ENCODE data around the gene LGALSL. TPM values are rescaled to one million over a fixed set of nuclear protein-coding genes. Genes with fewer than 3 reads are reported as not detected.
A peak's percentile ranks its signal among the peaks of the same experiment; 100 is the strongest.

The LGALSL gene
- total RNA-seq, 4 donors from 2014 or later, result 3.8 to 19.6 (median 6.5) TPM

DNA sequence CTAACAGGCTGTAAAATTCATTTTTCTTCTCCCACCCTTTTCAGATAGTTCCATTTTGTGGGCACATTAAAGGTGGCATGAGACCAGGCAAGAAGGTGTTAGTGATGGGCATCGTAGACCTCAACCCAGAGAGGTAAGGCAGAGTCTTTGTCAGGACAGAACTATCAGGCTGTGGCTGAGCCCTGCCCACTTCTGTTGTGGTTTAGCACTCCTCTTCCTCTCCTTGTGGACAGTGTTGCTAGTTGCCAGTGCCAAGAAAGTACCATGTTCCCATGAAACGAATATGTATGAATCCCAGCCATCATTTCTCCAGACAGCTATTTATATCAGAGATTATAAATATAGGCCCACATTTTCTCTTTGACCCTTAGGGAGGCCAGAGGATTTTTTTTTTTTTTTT is 1.6 kb downstream of the LGALSL start:
- in situ Hi-C loops (cut with MboI; ENCODE audit: low sequenced_read_pairs in 4 of 4), result no loop called here
- H3K4me3 ChIP-seq, result peak overlapping the region in 3 of 4 donors; percentile 72 to 82 (median 81)
- peaks cover 0 to 34% of the 10 kb centered on the region in 2 donors for H3K36me3 ChIP-seq
- intact Hi-C loops (cut with DNase I; ENCODE audit: low total_unique reads), result loop anchor here (2.0 kb wide), 2 partner anchors 35 to 51 kb away; no protein-coding TSS in a partner anchor
- peaks cover 40 to 65% of the 10 kb centered on the region in 2 donors for H3K4me1 ChIP-seq
- H3K9me3 ChIP-seq, result no peaks in the 10 kb centered on the region
- TF ChIP-seq, protein P1, sequence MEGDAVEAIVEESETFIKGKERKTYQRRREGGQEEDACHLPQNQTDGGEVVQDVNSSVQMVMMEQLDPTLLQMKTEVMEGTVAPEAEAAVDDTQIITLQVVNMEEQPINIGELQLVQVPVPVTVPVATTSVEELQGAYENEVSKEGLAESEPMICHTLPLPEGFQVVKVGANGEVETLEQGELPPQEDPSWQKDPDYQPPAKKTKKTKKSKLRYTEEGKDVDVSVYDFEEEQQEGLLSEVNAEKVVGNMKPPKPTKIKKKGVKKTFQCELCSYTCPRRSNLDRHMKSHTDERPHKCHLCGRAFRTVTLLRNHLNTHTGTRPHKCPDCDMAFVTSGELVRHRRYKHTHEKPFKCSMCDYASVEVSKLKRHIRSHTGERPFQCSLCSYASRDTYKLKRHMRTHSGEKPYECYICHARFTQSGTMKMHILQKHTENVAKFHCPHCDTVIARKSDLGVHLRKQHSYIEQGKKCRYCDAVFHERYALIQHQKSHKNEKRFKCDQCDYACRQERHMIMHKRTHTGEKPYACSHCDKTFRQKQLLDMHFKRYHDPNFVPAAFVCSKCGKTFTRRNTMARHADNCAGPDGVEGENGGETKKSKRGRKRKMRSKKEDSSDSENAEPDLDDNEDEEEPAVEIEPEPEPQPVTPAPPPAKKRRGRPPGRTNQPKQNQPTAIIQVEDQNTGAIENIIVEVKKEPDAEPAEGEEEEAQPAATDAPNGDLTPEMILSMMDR (IDR thresholded peaks at IDR 0.05 in 4 of 5, conservative IDR thresholded peaks at IDR 0.05 in 1 of 5), result peak in 1 of 5 experiments; percentile 6
- peak in 1 of 2 donors; percentile 36 for TF ChIP-seq POLR2A (IDR thresholded peaks at IDR 0.05)
- ATAC-seq, result peak; percentile 30 to 35
- H3K27me3 ChIP-seq, result no peaks in the 10 kb centered on the region
- peak overlapping the region; percentile 94 to 99 (median 96) for H3K27ac ChIP-seq
- peak; percentile 38 to 42 for DNase-seq

DNA sequence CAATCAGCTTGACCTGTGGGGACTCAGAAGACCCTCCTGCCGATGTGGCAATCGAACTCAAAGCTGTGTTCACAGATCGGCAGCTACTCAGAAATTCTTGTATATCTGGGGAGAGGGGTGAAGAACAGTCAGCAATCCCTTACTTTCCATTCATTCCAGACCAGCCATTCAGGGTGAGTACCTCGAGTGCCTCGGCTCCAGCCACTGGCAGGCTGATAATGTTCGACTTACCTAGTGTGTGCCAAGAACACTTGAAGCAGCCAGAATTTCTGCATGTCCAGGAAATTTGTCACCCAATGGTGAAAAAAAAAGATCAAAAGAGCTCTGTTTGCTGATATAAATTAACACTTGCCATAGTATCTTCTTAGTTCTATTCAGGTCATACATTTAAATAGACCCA is 2.3 kb downstream of the LGALSL start:
- TF ChIP-seq POLR2A (IDR thresholded peaks at IDR 0.05), result no peak
- TF ChIP-seq, protein P1 (IDR thresholded peaks at IDR 0.05 in 4 of 5, conservative IDR thresholded peaks at IDR 0.05 in 1 of 5), result no peak
- Histone ChIP-seq H3K4me1 (peaks cover 40 to 66% of the 10 kb centered on the region in 2 donors), H3K4me3 (no peak overlapping the region), H3K27ac (peak overlapping the region; percentile 94 to 99 (median 96)), H3K9me3 (no peaks in the 10 kb centered on the region), H3K27me3 (no peaks in the 10 kb centered on the region), H3K36me3 (peaks cover 0 to 34% of the 10 kb centered on the region in 2 donors)
- intact Hi-C loops (cut with DNase I; ENCODE audit: low total_unique reads), result no loop called here
- in situ Hi-C loops (cut with MboI; ENCODE audit: low sequenced_read_pairs in 4 of 4), result no loop called here
- ATAC-seq, result no peak
- no peak for DNase-seq

DNA sequence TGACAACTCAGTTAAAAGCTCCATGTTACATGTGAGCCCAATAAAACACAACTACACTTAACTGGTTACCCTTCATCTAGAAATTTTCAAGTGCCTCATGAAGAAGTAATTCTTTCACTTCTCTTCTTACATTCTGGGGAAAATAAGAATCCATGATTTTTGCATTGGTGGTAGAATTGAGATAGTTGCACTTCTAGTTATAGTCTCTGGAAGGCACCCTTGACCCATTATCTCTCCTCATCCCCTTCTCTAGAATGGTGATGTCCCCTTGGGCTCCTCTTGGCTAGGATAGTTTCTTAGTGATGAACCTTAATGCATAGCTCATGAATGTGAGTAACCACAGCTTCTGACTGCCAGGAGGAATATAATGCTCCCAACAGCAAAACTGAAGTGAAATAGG is 3.6 kb downstream of the LGALSL start:
- intact Hi-C loops (cut with DNase I; ENCODE audit: low total_unique reads) (no loop called here), in situ Hi-C loops (cut with MboI; ENCODE audit: low sequenced_read_pairs in 4 of 4) (no loop called here)
- Histone ChIP-seq H3K4me1 (peaks cover 40 to 61% of the 10 kb centered on the region in 2 donors), H3K27me3 (no peaks in the 10 kb centered on the region), H3K36me3 (peaks cover 0 to 34% of the 10 kb centered on the region in 2 donors), H3K4me3 (no peak overlapping the region), H3K9me3 (no peaks in the 10 kb centered on the region), H3K27ac (no peak overlapping the region)
- DNase-seq (no peak), ATAC-seq (no peak)
- TF ChIP-seq POLR2A (IDR thresholded peaks at IDR 0.05), result no peak
- TF ChIP-seq, protein P1 (IDR thresholded peaks at IDR 0.05 in 4 of 5, conservative IDR thresholded peaks at IDR 0.05 in 1 of 5), result no peak

DNA sequence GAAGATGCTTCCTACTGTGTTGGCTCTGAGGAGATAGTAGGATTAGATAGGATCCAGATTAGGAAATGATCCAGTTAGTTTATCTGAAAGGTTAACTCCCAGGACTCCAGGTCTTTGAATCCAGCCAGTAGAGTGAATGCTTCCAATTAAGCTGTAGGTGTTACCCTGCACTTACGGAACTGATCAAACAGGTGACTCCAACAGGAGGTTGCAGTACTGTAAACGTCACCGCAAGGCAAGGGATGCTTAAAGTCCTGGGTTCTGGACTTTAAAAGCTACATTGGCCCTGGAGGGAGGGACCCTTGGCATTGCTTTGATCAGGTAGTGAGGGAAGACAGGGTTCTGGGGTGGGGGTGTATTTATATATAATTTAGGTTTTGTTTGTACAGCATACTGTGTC is 5.6 kb downstream of the LGALSL start:
- Histone ChIP-seq H3K36me3 (peaks cover 0 to 34% of the 10 kb centered on the region in 2 donors), H3K9me3 (no peaks in the 10 kb centered on the region), H3K27ac (no peak overlapping the region), H3K27me3 (no peaks in the 10 kb centered on the region), H3K4me1 (peaks cover 45 to 69% of the 10 kb centered on the region in 2 donors), H3K4me3 (no peak overlapping the region)
- TF ChIP-seq POLR2A (IDR thresholded peaks at IDR 0.05), result no peak
- TF ChIP-seq, protein P1 (IDR thresholded peaks at IDR 0.05 in 4 of 5, conservative IDR thresholded peaks at IDR 0.05 in 1 of 5), result no peak
- no peak for DNase-seq
- intact Hi-C loops (cut with DNase I; ENCODE audit: low total_unique reads) (no loop called here), in situ Hi-C loops (cut with MboI; ENCODE audit: low sequenced_read_pairs in 4 of 4) (no loop called here)
- ATAC-seq, result no peak

DNA sequence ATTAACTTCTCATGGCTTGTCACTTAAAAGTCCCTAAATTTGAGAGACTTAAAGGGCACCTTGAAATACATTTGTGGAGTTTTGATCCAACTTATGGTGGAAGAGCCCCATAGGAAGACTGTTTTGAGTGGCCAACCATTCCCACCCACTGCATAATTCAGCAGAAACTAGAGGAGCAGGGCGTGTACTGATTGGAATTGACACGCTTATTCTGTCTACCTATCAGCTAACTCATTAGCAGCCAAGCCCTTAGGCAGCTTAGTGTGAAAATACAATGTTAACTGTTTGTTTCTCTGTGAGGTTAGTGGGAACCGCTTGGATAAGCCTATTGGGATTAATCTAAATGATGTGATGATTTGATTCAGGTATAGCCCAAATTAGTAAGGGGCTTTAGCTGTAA is 6.4 kb downstream of the LGALSL start:
- Histone ChIP-seq H3K36me3 (peaks cover 0 to 34% of the 10 kb centered on the region in 2 donors), H3K4me1 (peaks cover 40 to 63% of the 10 kb centered on the region in 2 donors), H3K4me3 (no peak overlapping the region), H3K27ac (no peak overlapping the region), H3K9me3 (no peaks in the 10 kb centered on the region), H3K27me3 (no peaks in the 10 kb centered on the region)
- DNase-seq (no peak), ATAC-seq (no peak)
- in situ Hi-C loops (cut with MboI; ENCODE audit: low sequenced_read_pairs in 4 of 4) (no loop called here), intact Hi-C loops (cut with DNase I; ENCODE audit: low total_unique reads) (no loop called here)
- TF ChIP-seq, protein P1 (IDR thresholded peaks at IDR 0.05 in 4 of 5, conservative IDR thresholded peaks at IDR 0.05 in 1 of 5), result no peak
- TF ChIP-seq POLR2A (IDR thresholded peaks at IDR 0.05), result no peak
